Fibroblast of skin of left biceps (primary cell): ENCODE measurements around the gene ARSH.
"Not testable (repeated sequence)": the region's sequence is repeated elsewhere in the genome, so short reads cannot be mapped to it uniquely, and the experiment has no call there.

Experiments used
- DNase-seq, 2 experiments: peaks; one replicate each; pipeline ENCODE4 v3.0.0-alpha.2; 2013; ENCODE audit warnings: low read depth in 2 of 2

The ARSH gene

GRCh38 chrX:3006495-3006894 lies at the start of gene ARSH:
Gene ARSH, plus strand, starts transcription at chrX:3006546. Its CDS starts 67 bp downstream, at chrX:3006613.
- DNase-seq: no peak

GRCh38 chrX:2958199-2958598 lies 48.1 kb upstream of the ARSH start:
- no peak for DNase-seq

DNA sequence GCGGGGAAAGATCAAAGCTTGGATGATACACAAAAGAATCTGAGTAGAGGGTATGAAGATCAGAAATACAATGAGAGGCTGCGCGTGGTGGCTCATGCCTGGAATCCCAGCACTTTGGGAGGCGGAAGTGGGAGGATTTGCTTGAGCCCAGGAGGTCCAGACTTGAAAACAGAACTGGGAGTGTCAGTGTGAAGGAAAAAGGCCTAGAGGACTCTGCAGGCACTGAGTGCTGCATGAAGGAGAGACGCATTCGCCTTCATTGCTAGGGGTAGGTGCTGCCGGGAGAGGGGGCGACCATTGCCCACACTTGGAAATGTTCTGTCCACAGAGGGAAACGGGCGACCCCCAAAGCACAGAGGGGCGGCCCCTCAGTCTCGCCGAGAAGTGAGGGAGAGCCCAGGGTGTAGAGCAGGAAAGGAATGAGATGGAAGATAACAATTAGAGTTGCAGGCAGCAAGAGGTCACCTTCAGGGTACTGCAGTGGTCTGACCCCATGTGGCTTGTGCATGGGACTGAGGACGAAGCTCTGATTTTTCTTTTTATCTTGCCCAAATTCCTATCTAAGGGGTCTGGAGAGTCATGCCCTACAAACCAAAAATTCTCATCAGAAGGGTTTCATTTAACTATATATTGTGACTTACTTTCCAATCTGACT lies 45.4 kb upstream of the ARSH start:
- no peak for DNase-seq

DNA sequence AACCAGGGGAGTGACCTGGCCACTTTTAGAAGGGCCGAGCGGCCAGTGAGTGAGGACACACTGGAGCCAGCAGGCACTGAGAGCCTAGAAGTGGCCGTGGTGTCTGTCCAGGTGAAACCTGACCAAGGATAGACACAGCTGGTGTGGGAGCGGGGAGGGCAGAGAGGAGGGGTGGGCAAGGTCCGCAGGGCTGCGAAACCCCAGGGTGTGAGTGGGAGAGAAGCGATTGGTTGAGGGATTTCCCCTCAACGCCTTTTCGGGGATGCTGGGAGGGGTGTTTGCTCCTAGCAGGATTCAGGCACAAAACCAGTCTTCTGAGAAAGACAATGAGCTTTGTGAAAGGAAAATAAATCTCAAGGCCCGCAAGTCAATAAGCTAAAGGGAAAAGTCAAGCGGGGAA lies 44.0 kb upstream of the ARSH start:
- no peak for DNase-seq

DNA sequence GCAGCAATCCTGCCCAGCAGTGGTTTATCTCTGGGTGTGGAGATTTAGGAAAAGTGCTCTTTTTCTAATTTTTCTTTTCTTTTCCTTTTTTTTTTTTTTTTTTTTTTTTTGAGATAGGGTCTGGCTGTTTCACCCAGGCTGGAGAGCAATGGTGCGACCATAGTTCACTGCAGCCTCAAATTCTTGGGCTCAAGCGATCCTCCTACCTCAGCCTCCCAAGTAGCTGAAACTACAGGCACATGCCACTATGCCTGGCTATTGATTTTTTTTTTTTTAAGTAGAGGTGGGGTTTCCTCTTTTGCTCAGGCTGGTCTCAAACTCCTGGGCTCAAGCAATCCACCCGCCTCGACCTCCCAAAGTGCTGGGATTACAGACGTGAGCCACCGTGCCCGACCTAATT lies 42.9 kb upstream of the ARSH start:
- DNase-seq: not testable (repeated sequence)

- peak; percentile 12 to 20 for DNase-seq
Observed at GRCh38 chrX:2963992-2964794, 42.2 kb upstream of the ARSH start.

GRCh38 chrX:2965965-2966364 lies 40.4 kb upstream of the ARSH start:
- no peak for DNase-seq

DNA sequence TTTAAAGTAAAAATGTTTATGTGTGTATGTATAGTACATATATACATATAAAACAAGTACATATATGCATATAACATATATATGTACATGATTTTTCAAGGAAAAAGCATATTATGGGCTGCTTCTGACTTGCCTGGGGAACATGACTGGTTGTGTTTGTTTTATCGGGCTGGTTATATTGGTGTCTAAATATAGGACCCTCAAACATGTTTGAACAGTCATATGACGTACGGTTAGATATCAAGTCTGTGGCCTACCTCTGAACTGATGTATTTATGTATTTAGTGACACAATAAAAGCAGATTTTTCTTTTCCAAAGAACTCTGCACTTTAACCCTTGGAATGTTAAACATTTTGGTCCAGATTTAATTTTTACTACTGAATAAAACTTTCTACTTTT lies 39.3 kb upstream of the ARSH start:
- no peak for DNase-seq

- no peak for DNase-seq
Observed at GRCh38 chrX:2967584-2967983, 38.8 kb upstream of the ARSH start.

- peak in 1 of 2 experiments; percentile 5 for DNase-seq
Observed at GRCh38 chrX:2967998-2968909, 38.1 kb upstream of the ARSH start.

- DNase-seq: no peak
Observed at GRCh38 chrX:2969021-2969420, 37.3 kb upstream of the ARSH start.

- DNase-seq: no peak
Observed at GRCh38 chrX:2972391-2972790, 34.0 kb upstream of the ARSH start.

GRCh38 chrX:2974961-2975360 lies 31.4 kb upstream of the ARSH start:
- DNase-seq: no peak

DNA sequence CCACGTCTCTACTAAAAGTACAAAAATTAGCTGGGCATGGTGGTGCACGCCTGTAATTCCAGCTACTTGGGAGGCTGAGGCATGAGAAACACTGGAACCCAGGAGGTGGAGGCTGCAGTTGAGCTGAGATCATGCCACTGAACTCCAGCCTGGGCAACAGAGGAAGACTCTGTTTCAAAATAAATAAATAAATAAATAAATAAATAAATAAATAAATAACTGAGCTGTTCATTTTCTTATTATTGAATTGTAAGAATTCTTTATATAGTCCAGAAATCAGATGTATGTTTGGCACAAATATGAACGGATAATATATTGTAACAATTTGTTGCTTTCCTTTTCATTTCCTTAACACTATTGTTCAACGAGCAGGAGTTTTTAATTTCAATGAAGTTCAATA lies 27.7 kb upstream of the ARSH start:
- not testable (repeated sequence) for DNase-seq

DNA sequence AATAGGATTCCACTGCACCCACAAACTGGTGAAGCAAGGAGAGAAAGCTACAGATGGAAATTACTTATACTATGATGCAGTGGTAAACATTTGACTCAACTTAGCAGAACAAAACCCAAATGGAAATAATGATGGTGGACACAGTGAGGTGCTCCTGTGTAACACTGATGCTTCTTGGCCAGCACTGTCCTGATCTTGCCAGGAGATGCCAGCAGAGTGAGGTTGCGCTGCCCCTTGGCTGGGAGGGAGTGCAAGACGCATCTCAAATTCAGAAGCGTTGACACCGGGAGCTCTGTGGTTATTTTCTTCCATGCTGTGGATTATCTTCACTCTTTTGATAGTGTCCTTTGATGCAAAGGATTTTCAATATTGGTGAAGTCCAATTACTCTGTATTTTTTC lies 22.0 kb upstream of the ARSH start:
- DNase-seq: no peak

- DNase-seq: no peak
Observed at GRCh38 chrX:2989565-2989964, 16.8 kb upstream of the ARSH start.

DNA sequence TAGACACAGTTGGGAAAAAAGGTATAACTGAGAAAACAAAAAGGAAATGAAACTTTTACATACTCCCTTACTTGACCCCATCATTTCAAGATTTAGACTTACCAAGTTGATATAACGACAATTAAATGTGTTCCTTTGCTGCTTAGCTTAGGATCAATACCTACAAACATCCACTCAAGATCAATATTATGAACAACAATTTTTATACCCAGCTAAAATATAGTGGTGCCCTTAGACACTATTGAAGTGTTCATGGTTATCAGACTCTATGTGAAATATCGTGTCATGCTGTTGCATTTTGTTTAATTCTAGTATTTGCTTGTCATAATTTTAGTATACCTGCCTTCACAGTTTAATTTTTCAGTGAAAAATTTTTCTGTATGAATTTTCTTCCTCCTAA lies 4.2 kb downstream of the ARSH start:
- DNase-seq: no peak

DNA sequence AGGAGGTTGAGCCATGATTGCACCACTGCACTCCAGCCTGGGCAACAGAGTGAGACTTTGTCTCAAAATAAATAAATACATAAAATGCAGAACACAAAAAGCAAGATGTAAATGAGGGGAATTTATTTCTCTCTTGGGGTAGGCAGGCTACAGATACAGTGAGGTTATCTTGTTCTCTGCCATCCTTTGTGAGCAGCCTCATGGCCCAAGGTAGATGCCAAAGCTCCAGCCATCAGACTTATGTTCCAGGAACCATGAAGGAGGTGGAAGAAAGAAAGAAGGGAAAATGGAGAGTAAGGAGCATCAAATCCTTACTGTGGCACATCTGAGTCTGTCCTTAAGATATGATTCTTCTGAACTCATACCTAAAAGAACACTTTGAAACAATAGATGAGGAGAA lies 11.1 kb downstream of the ARSH start:
- DNase-seq: no peak

- DNase-seq: no peak
Observed at GRCh38 chrX:3024176-3024575, 17.8 kb downstream of the ARSH start.

DNA sequence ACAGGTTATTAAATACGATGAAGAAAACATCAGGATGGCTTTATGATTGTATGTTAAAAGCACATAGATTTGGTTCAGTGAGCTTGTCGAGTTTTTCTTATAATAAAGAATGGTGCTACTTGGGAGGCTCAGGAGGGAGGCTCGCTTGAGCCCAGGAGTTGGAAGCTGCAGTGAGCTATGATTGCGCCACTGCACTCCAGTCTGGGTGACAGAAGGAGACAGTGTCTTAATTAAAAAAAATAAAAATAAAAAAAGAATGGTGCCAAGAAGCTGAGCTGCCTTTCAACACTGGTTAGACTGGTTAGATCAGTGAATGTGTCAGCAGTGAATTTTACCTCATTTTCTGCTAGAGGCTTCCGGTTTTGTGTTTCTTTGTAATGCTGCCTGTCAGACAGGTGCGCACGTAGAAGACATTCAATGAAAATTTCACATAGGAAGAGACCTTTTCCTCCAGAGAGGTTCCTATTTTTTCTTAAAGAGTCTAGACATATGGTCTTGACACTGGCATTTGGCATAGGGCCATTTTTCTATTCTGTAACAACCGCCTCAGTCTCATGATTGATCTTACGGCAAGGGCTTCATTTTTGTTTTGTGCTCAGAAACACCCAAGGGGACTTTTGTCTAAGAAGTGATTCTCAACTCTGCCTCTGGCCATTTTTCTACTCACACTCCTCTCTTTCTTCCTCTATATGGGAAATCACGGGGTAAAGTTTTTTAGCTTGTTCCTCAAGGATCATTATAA lies 19.9 kb downstream of the ARSH start:
- no peak for DNase-seq

DNA sequence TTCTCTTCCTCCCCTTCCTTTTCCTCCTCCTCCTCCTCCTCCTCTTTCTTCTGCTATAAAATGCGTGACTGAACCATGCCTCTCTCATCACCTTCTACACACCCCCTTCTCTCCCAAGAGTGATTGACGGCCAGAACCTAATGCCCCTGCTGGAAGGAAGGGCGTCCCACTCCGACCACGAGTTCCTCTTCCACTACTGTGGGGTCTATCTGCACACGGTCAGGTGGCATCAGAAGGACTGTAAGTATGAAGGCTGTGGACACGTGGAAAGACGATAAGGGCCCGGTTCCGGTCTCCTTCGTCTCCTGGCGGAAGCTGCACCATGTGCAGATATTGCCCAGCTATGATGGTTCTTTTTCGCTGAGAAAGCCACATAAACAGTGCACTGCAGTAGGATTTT lies 22.8 kb downstream of the ARSH start:
- DNase-seq: no peak

DNA sequence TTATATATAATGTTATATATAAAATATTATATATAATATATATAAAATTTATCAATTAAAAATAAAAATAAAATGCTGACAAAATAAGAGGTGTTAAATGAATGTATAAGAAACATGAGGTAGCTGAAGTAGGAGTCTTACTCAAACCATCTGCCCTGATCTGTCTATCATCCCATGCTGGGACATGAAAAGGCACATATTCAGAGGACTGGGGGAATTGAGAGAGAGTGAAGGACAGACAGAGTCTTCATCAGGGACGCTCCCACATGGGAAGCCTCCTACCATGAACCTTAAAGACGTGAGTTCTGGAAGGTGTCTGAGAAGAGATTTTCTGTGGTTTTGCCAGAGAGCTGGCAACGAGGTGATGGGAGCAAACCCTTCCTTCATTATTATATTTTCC lies 30.9 kb downstream of the ARSH start:
- no peak for DNase-seq
